ENCODE measurements around the gene LGALS12.

DNA sequence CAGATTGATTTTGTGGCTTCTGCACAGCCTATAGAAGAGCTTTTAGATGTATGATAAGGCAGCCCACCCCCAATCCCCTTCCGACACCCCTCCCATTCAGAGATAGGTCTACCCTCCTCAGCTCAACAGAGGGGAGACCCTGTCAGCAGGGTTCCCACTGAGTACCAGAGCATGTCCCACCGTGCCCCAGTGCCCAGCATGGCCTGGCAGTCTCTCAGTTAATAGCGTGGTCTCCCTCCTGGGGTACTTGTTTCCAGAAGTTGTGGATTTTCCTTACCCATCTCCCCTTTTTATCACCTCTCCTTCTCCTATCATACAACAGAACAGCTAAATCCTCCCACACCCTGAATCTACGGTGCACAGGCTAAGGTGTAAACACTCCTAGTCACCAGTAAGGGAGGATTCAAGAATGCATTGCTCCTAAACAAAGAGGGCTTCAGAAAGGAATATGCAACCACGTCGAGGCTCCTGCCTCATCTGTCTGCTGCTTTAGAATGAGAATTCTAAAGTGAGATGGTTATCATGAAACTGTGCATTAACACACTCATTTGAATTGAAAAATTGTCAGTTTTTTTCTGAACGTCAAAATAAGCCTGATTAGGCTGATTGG, 50.6 kb downstream of the LGALS12 start:
- TF ChIP-seq SP1 (IDR thresholded peaks at IDR 0.05; ENCODE audit: low read depth, low read length) (no peak), PML (IDR thresholded peaks at IDR 0.05; ENCODE audit: low read length) (no peak)

Data from GM12878 (cell line).